Psoas muscle (tissue), 8 donors: ENCODE results near the gene DOCK1. TPM values are rescaled to one million over a fixed set of nuclear protein-coding genes. Genes with fewer than 3 reads are reported as not detected.

Experiments
- ATAC-seq, 4 donors: fragments of 200-7000 bp; cut with Tn5 transposase; one replicate each; pipeline ENCODE4 v1.9.1; 2020; ENCODE audit warnings: moderate library complexity in 3 of 4, mild to moderate bottlenecking in 2 of 4
- DNase-seq, 2 donors: peaks; one replicate each; pipeline ENCODE4 v3.0.0-alpha.2; 2020
- H3K27ac ChIP-seq: fragments of 200-600 bp; one replicate; pipeline ENCODE4 v1.8.0; 2022
- H3K27me3 ChIP-seq, 3 donors: fragments of 200-600 bp in 1 of 3; one replicate each; pipeline versions ENCODE4 v1.6.1 to v1.8.0; 2013 to 2022; ENCODE audit warnings: low read length in 2 of 3, mild to moderate bottlenecking in 2 of 3, moderate library complexity in 1 of 3; ENCODE audit not compliant: insufficient read depth in 3 of 3
- H3K36me3 ChIP-seq, 2 donors: fragments of 200-600 bp in 1 of 2; one replicate each; pipeline versions ENCODE4 v1.6.1 to v1.8.0; 2013 to 2022; ENCODE audit warnings: low read depth in 1 of 2, mild to moderate bottlenecking in 1 of 2, moderate library complexity in 1 of 2; ENCODE audit not compliant: insufficient read depth in 1 of 2
- H3K4me1 ChIP-seq: fragments of 200-600 bp; one replicate; pipeline ENCODE4 v1.8.0; 2022
- H3K4me3 ChIP-seq: fragments of 200-600 bp; one replicate; pipeline ENCODE4 v1.8.0; 2022; ENCODE audit warnings: mild to moderate bottlenecking
- H3K9me3 ChIP-seq: fragments of 200-600 bp; one replicate; pipeline ENCODE4 v1.8.0; 2022
- WGBS, 3 donors: extraction: QIAGEN DNeasy Blood & Tissue Kit; methylation state at CpG; one replicate each; pipeline versions ENCODE4 v1.1.6 to v1.1.7; 2013; 5-methylcytosine and 5-hydroxymethylcytosine counted together
- intact Hi-C, 2 donors: fragments of 100-400 bp; cut with DNase I; formaldehyde crosslinking; loops; one replicate each; pipeline versions ENCODE4 v1.11.0 to v1.14.2; 2022
- polyA plus RNA-seq, 3 donors: library from polyadenylated mRNA; stranded (reverse); fragments of 200-250 nt; gene quantifications; one replicate each; pipeline ENCODE4 v1.2.3, GENCODE V29; 2013
- total RNA-seq, 4 donors: library from RNA; stranded (reverse); fragmentation: NEBNext Ultra II Directional in 2 of 4; extraction: Animal tissue kit (Norgen Biotek cat#: 25700) in 2 of 4; gene quantifications; one replicate each; pipeline versions ENCODE4 v1.2.1 to v1.2.4, GENCODE V29; 2021 to 2023
- TF ChIP-seq, protein P1 (sequence below): fragments of 200-600 bp; IDR thresholded peaks from one replicate; pipeline ENCODE4 v1.8.0; 2022; ENCODE audit warnings: antibody characterized with exemption
- donor health status: healthy with polysubstance abuse.
- donor health status: DM: no; HTN: no; CAD: no; lungs with moderate emphysema.
- donor health status: Bipolar disorder and iron deficiency.
- donor health status: healthy.
- donor health status: DM: yes; HTN: yes; CAD: no.
- donor health status: DM: no; HTN: no; CAD: no.
- donor health status: DM: no; HTN: no; CAD: no.
- donor health status: DM: yes; HTN: yes; CAD: no.

Gene DOCK1
- total and polyA plus RNA-seq, 7 donors = 2.1 to 11.3 (median 5.4) TPM

GRCh38 chr10:127033216-127034033 lies 128.2 kb downstream of the DOCK1 start:
- intact Hi-C loops = no loop called here
- Histone ChIP-seq H3K36me3 (peaks cover 0 to 18% of the 10 kb centered on the region in 2 donors), H3K4me1 (no peaks in the 10 kb centered on the region), H3K9me3 (no peaks in the 10 kb centered on the region), H3K27me3 (no peaks in the 10 kb centered on the region), H3K27ac (no peak overlapping the region), H3K4me3 (no peak overlapping the region)
- TF ChIP-seq, protein P1, sequence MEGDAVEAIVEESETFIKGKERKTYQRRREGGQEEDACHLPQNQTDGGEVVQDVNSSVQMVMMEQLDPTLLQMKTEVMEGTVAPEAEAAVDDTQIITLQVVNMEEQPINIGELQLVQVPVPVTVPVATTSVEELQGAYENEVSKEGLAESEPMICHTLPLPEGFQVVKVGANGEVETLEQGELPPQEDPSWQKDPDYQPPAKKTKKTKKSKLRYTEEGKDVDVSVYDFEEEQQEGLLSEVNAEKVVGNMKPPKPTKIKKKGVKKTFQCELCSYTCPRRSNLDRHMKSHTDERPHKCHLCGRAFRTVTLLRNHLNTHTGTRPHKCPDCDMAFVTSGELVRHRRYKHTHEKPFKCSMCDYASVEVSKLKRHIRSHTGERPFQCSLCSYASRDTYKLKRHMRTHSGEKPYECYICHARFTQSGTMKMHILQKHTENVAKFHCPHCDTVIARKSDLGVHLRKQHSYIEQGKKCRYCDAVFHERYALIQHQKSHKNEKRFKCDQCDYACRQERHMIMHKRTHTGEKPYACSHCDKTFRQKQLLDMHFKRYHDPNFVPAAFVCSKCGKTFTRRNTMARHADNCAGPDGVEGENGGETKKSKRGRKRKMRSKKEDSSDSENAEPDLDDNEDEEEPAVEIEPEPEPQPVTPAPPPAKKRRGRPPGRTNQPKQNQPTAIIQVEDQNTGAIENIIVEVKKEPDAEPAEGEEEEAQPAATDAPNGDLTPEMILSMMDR = no peak
- ATAC-seq (no peak), DNase-seq (no peak)
- 67 to 80% (median 76%) methylated on average over 12 of the region's 12 CpGs for WGBS, 3 donors

- no peak overlapping the region for H3K4me3 ChIP-seq
- peaks cover 0 to 18% of the 10 kb centered on the region in 2 donors for H3K36me3 ChIP-seq
- TF ChIP-seq, protein P1 = no peak
- DNase-seq (no peak), ATAC-seq (no peak)
- intact Hi-C loops = no loop called here
- H3K27me3 ChIP-seq = no peaks in the 10 kb centered on the region
- H3K27ac ChIP-seq = no peak overlapping the region
- no peaks in the 10 kb centered on the region for H3K9me3 ChIP-seq
- H3K4me1 ChIP-seq = no peaks in the 10 kb centered on the region
- WGBS, 3 donors = 84 to 91% (median 87%) methylated on average over 7 of the region's 7 CpGs
These were observed 128.9 kb downstream of the DOCK1 start for GRCh38 chr10:127034034-127034633.

DNA sequence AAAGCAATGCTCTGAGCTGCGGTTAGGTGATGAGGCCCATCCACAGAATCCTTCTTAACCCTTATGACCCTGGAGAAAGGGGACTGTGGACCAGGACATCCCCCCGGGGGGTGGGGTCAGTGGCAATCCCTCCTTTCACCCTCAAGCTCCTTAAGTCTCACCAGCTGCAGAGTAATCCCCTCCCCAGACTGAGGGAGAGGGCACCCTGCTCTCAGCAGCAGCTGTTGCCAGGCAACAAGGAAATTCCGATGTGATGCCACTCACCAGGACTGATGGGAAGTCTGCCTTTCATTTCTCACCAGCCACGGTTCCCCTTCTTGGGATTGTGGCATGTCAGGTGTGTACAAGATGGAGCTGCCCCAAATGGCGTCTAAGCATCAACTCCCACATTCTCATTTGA lies 129.6 kb downstream of the DOCK1 start:
- H3K9me3 ChIP-seq = no peaks in the 10 kb centered on the region
- WGBS, 3 donors = 77 to 82% (median 82%) methylated on average over 5 of the region's 5 CpGs
- H3K27me3 ChIP-seq = no peaks in the 10 kb centered on the region
- H3K27ac ChIP-seq = no peak overlapping the region
- DNase-seq = no peak
- H3K4me1 ChIP-seq = no peaks in the 10 kb centered on the region
- H3K4me3 ChIP-seq = no peak overlapping the region
- intact Hi-C loops = no loop called here
- ATAC-seq = no peak
- TF ChIP-seq, protein P1 = no peak
- peaks cover 0 to 18% of the 10 kb centered on the region in 2 donors for H3K36me3 ChIP-seq

DNA sequence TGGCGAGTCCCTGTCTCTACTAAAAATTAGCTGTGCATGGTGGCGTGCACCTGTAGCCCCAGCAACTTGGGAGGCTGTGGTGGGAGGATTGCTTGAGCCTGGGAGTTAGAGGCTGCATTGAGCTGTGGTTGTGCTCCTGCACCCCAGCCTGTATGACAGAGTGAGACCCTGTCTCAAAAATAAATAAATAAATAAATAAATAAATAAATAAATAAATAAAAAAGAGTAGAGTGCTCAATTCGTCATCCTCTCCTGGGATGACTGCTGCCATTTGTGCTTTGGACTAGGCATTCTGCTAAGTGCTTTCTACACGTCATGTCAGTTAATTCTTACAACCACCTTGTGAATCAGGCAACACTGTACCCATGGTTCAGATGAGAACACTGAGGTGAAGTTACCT lies 130.6 kb downstream of the DOCK1 start:
- Histone ChIP-seq H3K36me3 (peaks cover 0 to 18% of the 10 kb centered on the region in 2 donors), H3K4me1 (no peaks in the 10 kb centered on the region), H3K4me3 (no peak overlapping the region), H3K9me3 (no peaks in the 10 kb centered on the region), H3K27ac (no peak overlapping the region), H3K27me3 (no peaks in the 10 kb centered on the region)
- ATAC-seq (no peak), DNase-seq (no peak)
- intact Hi-C loops = no loop called here
- TF ChIP-seq, protein P1 = no peak
- 92 to 97% (median 94%) methylated on average over 4 of the region's 4 CpGs for WGBS, 3 donors
